DOHH2 (cell line): ENCODE measurements around the gene PSME1.

Experiments used
- EZH2phosphoT487 ChIP-seq: fragments of 200-600 bp; sonication (generic); IDR thresholded peaks from 2 replicates; pipeline ENCODE4 v1.6.1; 2017; ENCODE audit warnings: borderline replicate concordance, mild to moderate bottlenecking, antibody characterized with exemption, low read length, moderate library complexity, mixed read lengths
- TF ChIP-seq, protein P1 (sequence below): fragments of 200-600 bp; sonication (generic); IDR thresholded peaks from one replicate; pipeline ENCODE4 v1.5.1; 2014; ENCODE audit warnings: antibody characterized with exemption, mild to moderate bottlenecking, low read depth, low read length; ENCODE audit not compliant: poor library complexity, severe bottlenecking

DNA sequence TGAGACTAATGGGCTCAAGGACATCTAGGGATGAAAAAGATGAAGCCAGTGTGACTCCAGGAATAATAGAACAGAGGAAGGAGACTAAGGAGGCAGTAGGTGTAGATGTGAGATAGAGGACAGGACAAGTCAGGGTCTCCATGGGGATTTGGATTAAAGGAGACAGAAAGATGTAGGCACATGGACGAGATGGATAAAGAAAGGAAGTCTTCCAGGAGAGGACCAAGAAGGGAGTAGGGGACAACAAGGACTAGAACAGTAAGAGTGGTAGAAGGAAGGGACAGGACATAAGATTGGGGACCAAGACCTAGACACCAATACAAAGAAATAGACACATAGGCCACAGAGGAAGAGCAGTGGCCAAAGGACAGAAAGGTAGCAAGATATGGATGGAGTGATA, 49.0 kb upstream of the PSME1 start:
- TF ChIP-seq, protein P1, sequence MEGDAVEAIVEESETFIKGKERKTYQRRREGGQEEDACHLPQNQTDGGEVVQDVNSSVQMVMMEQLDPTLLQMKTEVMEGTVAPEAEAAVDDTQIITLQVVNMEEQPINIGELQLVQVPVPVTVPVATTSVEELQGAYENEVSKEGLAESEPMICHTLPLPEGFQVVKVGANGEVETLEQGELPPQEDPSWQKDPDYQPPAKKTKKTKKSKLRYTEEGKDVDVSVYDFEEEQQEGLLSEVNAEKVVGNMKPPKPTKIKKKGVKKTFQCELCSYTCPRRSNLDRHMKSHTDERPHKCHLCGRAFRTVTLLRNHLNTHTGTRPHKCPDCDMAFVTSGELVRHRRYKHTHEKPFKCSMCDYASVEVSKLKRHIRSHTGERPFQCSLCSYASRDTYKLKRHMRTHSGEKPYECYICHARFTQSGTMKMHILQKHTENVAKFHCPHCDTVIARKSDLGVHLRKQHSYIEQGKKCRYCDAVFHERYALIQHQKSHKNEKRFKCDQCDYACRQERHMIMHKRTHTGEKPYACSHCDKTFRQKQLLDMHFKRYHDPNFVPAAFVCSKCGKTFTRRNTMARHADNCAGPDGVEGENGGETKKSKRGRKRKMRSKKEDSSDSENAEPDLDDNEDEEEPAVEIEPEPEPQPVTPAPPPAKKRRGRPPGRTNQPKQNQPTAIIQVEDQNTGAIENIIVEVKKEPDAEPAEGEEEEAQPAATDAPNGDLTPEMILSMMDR: no peak
- TF ChIP-seq EZH2phosphoT487: no peak
